ENCODE measurements around the gene CYP39A1. TPM values are rescaled to one million over a fixed set of nuclear protein-coding genes. Genes with fewer than 3 reads are reported as not detected.

The CYP39A1 gene
- total and polyA plus RNA-seq, 10 of the 15 experiments (the other 5 are each of a cell fraction or from before 2014, with no cell fraction given): not detected

GRCh38 chr6:46590765-46591164, 61.9 kb downstream of the CYP39A1 start:
- Histone ChIP-seq H2AFZ (ENCODE audit: control insufficient read depth, low read depth, low read length) (no peak overlapping the region), H3K27ac (ENCODE audit: control insufficient read depth, insufficient read depth) (no peak overlapping the region), H3K36me3 (ENCODE audit: control insufficient read depth in 2 of 2, insufficient read depth in 2 of 2, low read length in 1 of 2) (no peaks in the 10 kb centered on the region), H3K9ac (ENCODE audit: control insufficient read depth, insufficient read depth, low read length) (no peak overlapping the region), H3K9me3 (replicated peaks; ENCODE audit: control insufficient read depth, insufficient read depth, low read length) (no peaks in the 10 kb centered on the region), H3K4me1 (ENCODE audit: control insufficient read depth, insufficient read depth, low read length) (no peaks in the 10 kb centered on the region), H3K4me2 (ENCODE audit: control insufficient read depth, insufficient read depth) (no peak overlapping the region), H4K20me1 (ENCODE audit: control insufficient read depth, insufficient read depth) (no peaks in the 10 kb centered on the region), H3K27me3 (replicated peaks in 1 of 2; ENCODE audit: control insufficient read depth in 2 of 2, insufficient read depth in 2 of 2, low read length in 1 of 2) (no peaks in the 10 kb centered on the region), H3K79me2 (ENCODE audit: control insufficient read depth, insufficient read depth, low read length) (no peaks in the 10 kb centered on the region), H3K4me3 (no peak overlapping the region)
- in situ Hi-C loops (cut with MboI) (no loop called here), intact Hi-C loops (cut with micrococcal nuclease; ENCODE audit: unreplicated experiment) (no loop called here)
- BruUV-seq (replicated peaks): no TSS peak
- DNase-seq (ENCODE audit: low read depth, low spot score) (no peak), FAIRE-seq (no peak), ATAC-seq (no peak)
- CTCF ChIA-PET: no interaction called here
- no peak for TF ChIP-seq ZBTB33 (IDR thresholded peaks at IDR 0.05)
- POLR2A ChIA-PET: no interaction called here
- SMC1A ChIA-PET (ENCODE audit: uncharacterized antibody, unreplicated experiment): no interaction called here
- RAD21 ChIA-PET (ENCODE audit: unreplicated experiment): no interaction called here

- no peak for ATAC-seq
- in situ Hi-C loops (cut with MboI): no loop called here
- SMC1A ChIA-PET (ENCODE audit: uncharacterized antibody, unreplicated experiment): no interaction called here
- TF ChIP-seq CTCF (IDR thresholded peaks at IDR 0.05 in 2 of 3, conservative IDR thresholded peaks at IDR 0.05 in 1 of 3; ENCODE audit: control insufficient read depth in 2 of 3, extremely low read depth in 1 of 3, insufficient read depth in 1 of 3, low read depth in 3 of 3, low read length in 3 of 3): no peak
- no peak for TF ChIP-seq GATAD2B (conservative IDR thresholded peaks at IDR 0.05; ENCODE audit: low read depth)
- TF ChIP-seq ZNF24 (IDR thresholded peaks at IDR 0.05): no peak
- TF ChIP-seq MYC (IDR thresholded peaks at IDR 0.05; ENCODE audit: insufficient read depth, insufficient read length, insufficient replicate concordance, low read length, severe bottlenecking): no peak
- TF ChIP-seq MTA2 (IDR thresholded peaks at IDR 0.05; ENCODE audit: low read depth): no peak
- no peak for TF ChIP-seq RELB (IDR thresholded peaks at IDR 0.05; ENCODE audit: low read depth)
- no peak for TF ChIP-seq DPF2 (IDR thresholded peaks at IDR 0.05)
- no peak for TF ChIP-seq ZBTB11 (CRISPR knock-in tag; IDR thresholded peaks at IDR 0.05)
Observed at GRCh38 chr6:46586906-46587305, 65.7 kb downstream of the CYP39A1 start.

More at GRCh38 chr6:46586906-46587305, 65.7 kb downstream of the CYP39A1 start:
- Histone ChIP-seq H3K36me3 (ENCODE audit: control insufficient read depth in 2 of 2, insufficient read depth in 2 of 2, low read length in 1 of 2) (no peaks in the 10 kb centered on the region), H3K79me2 (ENCODE audit: control insufficient read depth, insufficient read depth, low read length) (no peaks in the 10 kb centered on the region), H4K20me1 (ENCODE audit: control insufficient read depth, insufficient read depth) (no peaks in the 10 kb centered on the region), H3K27me3 (replicated peaks in 1 of 2; ENCODE audit: control insufficient read depth in 2 of 2, insufficient read depth in 2 of 2, low read length in 1 of 2) (no peaks in the 10 kb centered on the region; a peak in 1 of 4 replicates), H3K4me3 (no peak overlapping the region), H3K9me3 (replicated peaks; ENCODE audit: control insufficient read depth, insufficient read depth, low read length) (no peaks in the 10 kb centered on the region; the same call in 2 of the 3 replicates), H3K9ac (ENCODE audit: control insufficient read depth, insufficient read depth, low read length) (no peak overlapping the region), H3K27ac (ENCODE audit: control insufficient read depth, insufficient read depth) (no peak overlapping the region), H3K4me2 (ENCODE audit: control insufficient read depth, insufficient read depth) (no peak overlapping the region), H3K4me1 (ENCODE audit: control insufficient read depth, insufficient read depth, low read length) (no peaks in the 10 kb centered on the region), H2AFZ (ENCODE audit: control insufficient read depth, low read depth, low read length) (no peak overlapping the region)
- WGBS (ENCODE audit: insufficient coverage, insufficient replicate concordance, low lambda C conversion rate, missing lambda C conversion rate): 0% methylated on average over 2 of the region's 2 CpGs
- ChIA-PET POLR2A (no interaction called here), RAD21 (ENCODE audit: unreplicated experiment) (no interaction called here), CTCF (interaction anchor here (0.6 kb wide), 1 partner anchor 522 kb away, joined by 5 read pairs; no protein-coding TSS in a partner anchor)
- FAIRE-seq (no peak), DNase-seq (ENCODE audit: low read depth, low spot score) (no peak)
- intact Hi-C loops (cut with micrococcal nuclease; ENCODE audit: unreplicated experiment): no loop called here
- BruUV-seq (replicated peaks): no TSS peak

Measured in GM12878 (cell line).